Esophagus muscularis mucosa (tissue), 4 donors: ENCODE results near the gene ARHGEF12. TPM values are rescaled to one million over a fixed set of nuclear protein-coding genes. Genes with fewer than 3 reads are reported as not detected.
A peak's percentile ranks its signal among the peaks of the same experiment; 100 is the strongest.

Experiments used
- DNase-seq: peaks from one replicate; pipeline ENCODE4 v3.0.0-alpha.2; 2017; ENCODE audit errors: extremely low spot score
- H3K27ac ChIP-seq, 4 donors: fragments of 200-600 bp; sonication (generic); replicated peaks in 1 of 4; 1 replicate in 3 of 4; 2 replicates in 1 of 4; pipeline ENCODE4 v1.5.1; 2016 to 2019; ENCODE audit warnings: mild to moderate bottlenecking in 1 of 4
- H3K27me3 ChIP-seq, 4 donors: fragments of 200-600 bp; sonication (generic); one replicate each; pipeline versions ENCODE4 v1.5.1 to v1.6.0; 2016 to 2019
- H3K36me3 ChIP-seq, 4 donors: fragments of 200-600 bp; sonication (generic); one replicate each; pipeline ENCODE4 v1.5.1; 2016 to 2019
- H3K4me1 ChIP-seq, 4 donors: fragments of 200-600 bp; sonication (generic); one replicate each; pipeline ENCODE4 v1.5.1; 2016 to 2019
- H3K4me3 ChIP-seq, 4 donors: fragments of 200-600 bp; sonication (generic); 1 replicate in 2 of 4; 2 replicates in 2 of 4; pipeline ENCODE4 v1.5.1; 2016 to 2019; ENCODE audit warnings: mild to moderate bottlenecking in 4 of 4, moderate library complexity in 1 of 4
- H3K9me3 ChIP-seq, 4 donors: fragments of 200-600 bp; sonication (generic); 1 replicate in 3 of 4; 2 replicates in 1 of 4; pipeline ENCODE4 v1.5.1; 2016 to 2019
- CTCF ChIP-seq, 3 experiments: fragments of 200-600 bp in 2 of 3; fragments of 450-650 bp in 1 of 3; sonication (generic) in 2 of 3; IDR thresholded peaks; one replicate each; pipeline ENCODE4 v1.5.1; 2017 to 2019; ENCODE audit warnings: antibody characterized with exemption in 3 of 3, mild to moderate bottlenecking in 2 of 3, moderate library complexity in 1 of 3
- EP300 ChIP-seq: sonication (generic); formaldehyde crosslinking; IDR thresholded peaks from one replicate; pipeline ENCODE4 v1.6.1; 2017; ENCODE audit warnings: antibody characterized with exemption
- POLR2A ChIP-seq: fragments of 450-650 bp; IDR thresholded peaks from one replicate; pipeline ENCODE4 v1.6.1; 2017; ENCODE audit warnings: antibody characterized with exemption, moderate library complexity, mild to moderate bottlenecking, low read depth
- POLR2AphosphoS5 ChIP-seq, 2 donors: sonication (generic); formaldehyde crosslinking; IDR thresholded peaks; one replicate each; pipeline ENCODE4 v1.6.1; 2017; ENCODE audit warnings: antibody characterized with exemption in 2 of 2
- WGBS: methylation state at CpG from one replicate; pipeline ENCODE4 v1.1.5; 2018; 5-methylcytosine and 5-hydroxymethylcytosine counted together
- intact Hi-C: fragments of 100-400 bp; cut with DNase I; formaldehyde crosslinking; loops from one replicate; pipeline ENCODE4 v1.15.1; 2023
- total RNA-seq, 4 donors: library from RNA; depleted of rRNA; stranded (reverse); fragments of >200 nt; gene quantifications; one replicate each; pipeline versions ENCODE4 v1.1.0 to v1.2.1, GENCODE V29; 2016

The ARHGEF12 gene
- total RNA-seq, 4 donors from 2014 or later: 89.1 to 118 (median 106) TPM

GRCh38 chr11:120527111-120527761 lies 191.0 kb downstream of the ARHGEF12 start:
- 47% methylated on average over 5 of the region's 16 CpGs for WGBS
- TF ChIP-seq POLR2AphosphoS5 (IDR thresholded peaks at IDR 0.05) (no peak), CTCF (IDR thresholded peaks at IDR 0.05) (no peak), EP300 (no peak), POLR2A (no peak)
- Histone ChIP-seq H3K4me1 (peaks cover 0 to 8% (median 7%) of the 10 kb centered on the region in 4 donors), H3K27ac (no peak overlapping the region), H3K36me3 (no peaks in the 10 kb centered on the region), H3K27me3 (peaks cover 0 to 71% (median 2%) of the 10 kb centered on the region in 4 donors), H3K4me3 (no peak overlapping the region), H3K9me3 (no peaks in the 10 kb centered on the region)
- intact Hi-C loops: no loop called here
- DNase-seq: no peak

DNA sequence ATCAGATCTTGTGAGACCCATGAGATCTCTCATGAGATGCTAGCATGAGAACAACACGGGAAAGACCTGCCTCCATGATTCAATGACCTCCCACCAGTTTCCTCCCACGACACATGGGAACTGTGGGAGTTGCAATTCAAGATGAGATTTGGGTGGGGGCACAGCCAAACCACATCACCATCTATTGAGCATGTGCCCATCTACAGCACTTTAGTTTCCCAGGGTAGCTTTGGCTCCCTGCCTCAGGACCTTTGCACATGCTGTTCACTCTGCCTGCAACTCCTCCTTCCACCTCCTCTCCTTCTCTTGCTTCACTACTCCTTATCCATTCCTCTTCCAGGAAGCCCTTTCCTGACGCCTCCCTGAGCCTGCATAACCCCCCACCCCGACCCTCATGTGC lies 192.5 kb downstream of the ARHGEF12 start:
- Histone ChIP-seq H3K36me3 (no peaks in the 10 kb centered on the region), H3K27me3 (peaks cover 0 to 67% (median 2%) of the 10 kb centered on the region in 4 donors)

GRCh38 chr11:120529214-120529613 lies 193.0 kb downstream of the ARHGEF12 start:
- H3K4me3 ChIP-seq: no peak overlapping the region
- 76% methylated on average over 7 of the region's 7 CpGs for WGBS
- TF ChIP-seq CTCF (IDR thresholded peaks at IDR 0.05) (no peak), POLR2AphosphoS5 (IDR thresholded peaks at IDR 0.05) (no peak), POLR2A (no peak), EP300 (no peak)
- H3K4me1 ChIP-seq: peaks cover 4 to 8% (median 5%) of the 10 kb centered on the region in 4 donors
- DNase-seq: no peak
- no peaks in the 10 kb centered on the region for H3K36me3 ChIP-seq
- H3K27me3 ChIP-seq: peaks cover 0 to 66% (median 2%) of the 10 kb centered on the region in 4 donors
- no peak overlapping the region for H3K27ac ChIP-seq
- no peaks in the 10 kb centered on the region for H3K9me3 ChIP-seq
- intact Hi-C loops: no loop called here

More for the DNA sequence above, 192.5 kb downstream of the ARHGEF12 start:
- Histone ChIP-seq H3K9me3 (no peaks in the 10 kb centered on the region), H3K27ac (no peak overlapping the region), H3K4me1 (peaks cover 4 to 8% (median 5%) of the 10 kb centered on the region in 4 donors), H3K4me3 (no peak overlapping the region)
- TF ChIP-seq POLR2AphosphoS5 (IDR thresholded peaks at IDR 0.05) (no peak), POLR2A (no peak), CTCF (IDR thresholded peaks at IDR 0.05) (no peak), EP300 (no peak)
- no peak for DNase-seq
- intact Hi-C loops: no loop called here
- 91% methylated on average over 4 of the region's 4 CpGs for WGBS

DNA sequence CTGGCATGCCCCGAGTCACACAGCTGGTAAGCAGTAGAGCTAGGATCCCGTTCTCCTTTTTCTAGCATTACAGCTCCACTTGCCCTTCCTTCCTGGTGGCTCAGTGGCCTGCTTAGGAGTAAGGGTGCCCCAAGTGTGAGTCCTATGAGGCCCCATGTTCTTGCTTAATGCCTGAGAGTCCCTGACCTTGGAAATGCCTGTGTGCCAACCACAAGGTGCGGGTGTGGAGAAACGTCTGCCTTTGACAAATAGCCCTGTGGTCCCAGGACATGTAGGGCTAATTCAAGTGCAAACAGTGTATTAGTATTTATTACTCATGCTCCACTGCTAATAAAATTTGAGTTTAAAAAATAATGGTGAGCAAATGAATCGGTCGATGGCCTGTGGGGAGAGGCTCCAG lies 193.7 kb downstream of the ARHGEF12 start:
- WGBS: 89% methylated on average over 6 of the region's 6 CpGs
- no peak for TF ChIP-seq POLR2AphosphoS5 (IDR thresholded peaks at IDR 0.05)
- Histone ChIP-seq H3K27ac (no peak overlapping the region), H3K36me3 (no peaks in the 10 kb centered on the region), H3K9me3 (no peaks in the 10 kb centered on the region), H3K27me3 (peaks cover 0 to 61% (median 2%) of the 10 kb centered on the region in 4 donors), H3K4me3 (no peak overlapping the region), H3K4me1 (peaks cover 4 to 8% (median 5%) of the 10 kb centered on the region in 4 donors)
- DNase-seq: no peak
- intact Hi-C loops: no loop called here

- peaks cover 2 to 4% (median 4%) of the 10 kb centered on the region in 4 donors for H3K4me1 ChIP-seq
- no peaks in the 10 kb centered on the region for H3K36me3 ChIP-seq
- no peak overlapping the region for H3K27ac ChIP-seq
- intact Hi-C loops: no loop called here
- H3K4me3 ChIP-seq: peak overlapping the region in 1 of 4 donors; percentile 13
- peaks cover 0 to 47% (median 2%) of the 10 kb centered on the region in 4 donors for H3K27me3 ChIP-seq
- DNase-seq: no peak
- TF ChIP-seq POLR2A (no peak), EP300 (no peak), POLR2AphosphoS5 (IDR thresholded peaks at IDR 0.05) (no peak), CTCF (IDR thresholded peaks at IDR 0.05) (no peak)
- no peaks in the 10 kb centered on the region for H3K9me3 ChIP-seq
- WGBS: 60% methylated on average over 10 of the region's 16 CpGs
These were observed 196.0 kb downstream of the ARHGEF12 start for GRCh38 chr11:120532082-120532831.
